Measurements from ENCODE around the gene EGLN3.
"Not testable (repeated sequence)": the region's sequence is repeated elsewhere in the genome, so short reads cannot be mapped to it uniquely, and the experiment has no call there.

EGLN3 gene

GRCh38 chr14:33938131-33938949 is 12.5 kb downstream of the EGLN3 start:
- peak in 41 of 56 donors; percentile 12 to 86 (median 39) for DNase-seq

GRCh38 chr14:33936391-33936790 is 14.5 kb downstream of the EGLN3 start:
- DNase-seq: no peak

GRCh38 chr14:33934938-33935337 is 15.9 kb downstream of the EGLN3 start:
- DNase-seq: no peak

GRCh38 chr14:33934043-33934750 is 16.7 kb downstream of the EGLN3 start:
- DNase-seq: no peak

GRCh38 chr14:33933386-33933933 is 17.4 kb downstream of the EGLN3 start:
- peak in 1 of 56 donors; percentile 16 for DNase-seq

- DNase-seq: no peak
Observed at GRCh38 chr14:33932576-33933345, 18.1 kb downstream of the EGLN3 start.

GRCh38 chr14:33932033-33932432 is 18.8 kb downstream of the EGLN3 start:
- DNase-seq: no peak

GRCh38 chr14:33931461-33931860 is 19.4 kb downstream of the EGLN3 start:
- DNase-seq: no peak

GRCh38 chr14:33930439-33930838 is 20.4 kb downstream of the EGLN3 start:
- DNase-seq: no peak

GRCh38 chr14:33929799-33930408 is 21.0 kb downstream of the EGLN3 start:
- DNase-seq: no peak

- no peak for DNase-seq
Observed at GRCh38 chr14:33928895-33929294, 22.0 kb downstream of the EGLN3 start.

GRCh38 chr14:33927944-33928343 is 22.9 kb downstream of the EGLN3 start:
- no peak for DNase-seq

- DNase-seq: not testable (repeated sequence)
Observed at GRCh38 chr14:33926967-33927366, 23.9 kb downstream of the EGLN3 start.

- DNase-seq: no peak
Observed at GRCh38 chr14:33925946-33926345, 24.9 kb downstream of the EGLN3 start.

- no peak for DNase-seq
Observed at GRCh38 chr14:33925235-33925634, 25.6 kb downstream of the EGLN3 start.

GRCh38 chr14:33924566-33925100 is 26.2 kb downstream of the EGLN3 start:
- no peak for DNase-seq

GRCh38 chr14:33922125-33922524 is 28.7 kb downstream of the EGLN3 start:
- no peak for DNase-seq

GRCh38 chr14:33918256-33918655 is 32.6 kb downstream of the EGLN3 start:
- DNase-seq: no peak

- no peak for DNase-seq
Observed at GRCh38 chr14:33917661-33918060, 33.2 kb downstream of the EGLN3 start.

- DNase-seq: no peak
Observed at GRCh38 chr14:33916663-33917565, 34.0 kb downstream of the EGLN3 start.

All from amygdala (tissue), 56 donors.